Measurements from ENCODE around the gene MYO15A.

Gene MYO15A, protein sequence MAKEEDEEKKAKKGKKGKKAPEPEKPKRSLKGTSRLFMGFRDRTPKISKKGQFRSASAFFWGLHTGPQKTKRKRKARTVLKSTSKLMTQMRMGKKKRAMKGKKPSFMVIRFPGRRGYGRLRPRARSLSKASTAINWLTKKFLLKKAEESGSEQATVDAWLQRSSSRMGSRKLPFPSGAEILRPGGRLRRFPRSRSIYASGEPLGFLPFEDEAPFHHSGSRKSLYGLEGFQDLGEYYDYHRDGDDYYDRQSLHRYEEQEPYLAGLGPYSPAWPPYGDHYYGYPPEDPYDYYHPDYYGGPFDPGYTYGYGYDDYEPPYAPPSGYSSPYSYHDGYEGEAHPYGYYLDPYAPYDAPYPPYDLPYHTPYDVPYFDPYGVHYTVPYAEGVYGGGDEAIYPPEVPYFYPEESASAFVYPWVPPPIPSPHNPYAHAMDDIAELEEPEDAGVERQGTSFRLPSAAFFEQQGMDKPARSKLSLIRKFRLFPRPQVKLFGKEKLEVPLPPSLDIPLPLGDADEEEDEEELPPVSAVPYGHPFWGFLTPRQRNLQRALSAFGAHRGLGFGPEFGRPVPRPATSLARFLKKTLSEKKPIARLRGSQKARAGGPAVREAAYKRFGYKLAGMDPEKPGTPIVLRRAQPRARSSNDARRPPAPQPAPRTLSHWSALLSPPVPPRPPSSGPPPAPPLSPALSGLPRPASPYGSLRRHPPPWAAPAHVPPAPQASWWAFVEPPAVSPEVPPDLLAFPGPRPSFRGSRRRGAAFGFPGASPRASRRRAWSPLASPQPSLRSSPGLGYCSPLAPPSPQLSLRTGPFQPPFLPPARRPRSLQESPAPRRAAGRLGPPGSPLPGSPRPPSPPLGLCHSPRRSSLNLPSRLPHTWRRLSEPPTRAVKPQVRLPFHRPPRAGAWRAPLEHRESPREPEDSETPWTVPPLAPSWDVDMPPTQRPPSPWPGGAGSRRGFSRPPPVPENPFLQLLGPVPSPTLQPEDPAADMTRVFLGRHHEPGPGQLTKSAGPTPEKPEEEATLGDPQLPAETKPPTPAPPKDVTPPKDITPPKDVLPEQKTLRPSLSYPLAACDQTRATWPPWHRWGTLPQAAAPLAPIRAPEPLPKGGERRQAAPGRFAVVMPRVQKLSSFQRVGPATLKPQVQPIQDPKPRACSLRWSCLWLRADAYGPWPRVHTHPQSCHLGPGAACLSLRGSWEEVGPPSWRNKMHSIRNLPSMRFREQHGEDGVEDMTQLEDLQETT (N-terminal part only)

DNA sequence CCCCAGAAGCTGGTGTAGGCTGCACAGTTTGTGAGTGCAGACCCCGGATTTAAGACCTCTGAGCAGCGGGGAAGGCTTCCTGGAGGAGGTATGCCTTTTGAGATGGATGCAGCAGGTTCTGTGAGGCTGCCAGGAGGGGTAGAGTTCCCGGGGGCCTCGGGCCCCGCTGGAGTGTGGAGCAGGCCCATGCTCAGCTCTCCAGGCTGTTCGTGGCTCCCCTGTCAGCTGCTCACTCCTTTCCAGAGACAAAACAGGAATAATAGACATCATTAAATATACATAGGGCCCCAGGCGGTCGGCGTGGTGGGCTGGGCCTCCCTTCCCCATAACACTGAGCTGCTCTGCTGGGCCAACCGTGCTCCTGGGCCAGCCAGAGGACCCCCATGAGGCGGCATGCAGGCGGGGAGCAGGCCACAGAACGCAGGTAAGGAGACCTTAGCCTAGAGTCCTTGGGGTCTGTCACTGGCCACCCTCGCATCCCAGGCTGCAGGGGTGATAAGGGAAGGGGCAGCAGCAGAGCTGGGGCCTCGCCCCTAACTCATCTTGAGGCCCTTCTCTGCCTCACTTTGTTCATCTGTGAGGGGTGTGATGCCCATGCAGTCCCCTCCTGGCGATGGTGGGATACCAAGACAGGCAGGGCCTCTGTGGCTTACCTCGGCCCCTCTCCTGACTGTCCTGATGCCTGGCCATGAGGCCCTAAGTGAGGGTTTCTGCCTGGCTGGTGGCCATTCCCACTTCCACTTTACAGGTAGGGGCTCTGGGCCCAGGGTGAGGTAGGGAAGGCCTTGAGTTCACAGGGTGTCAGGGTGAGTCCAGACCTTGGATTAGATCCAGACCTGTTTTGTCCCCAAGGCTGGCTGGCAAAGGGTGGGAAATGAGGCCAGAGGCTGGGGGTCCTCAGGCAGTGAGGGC is at the start of gene MYO15A:
MYO15A (plus strand) TSS at position 356 of the 912 bp plus-strand sequence. CDS start 10,045 bp downstream, outside the sequence.
- FAIRE-seq, result no peak
- DNase-seq (ENCODE audit: low spot score), result no peak

DNA sequence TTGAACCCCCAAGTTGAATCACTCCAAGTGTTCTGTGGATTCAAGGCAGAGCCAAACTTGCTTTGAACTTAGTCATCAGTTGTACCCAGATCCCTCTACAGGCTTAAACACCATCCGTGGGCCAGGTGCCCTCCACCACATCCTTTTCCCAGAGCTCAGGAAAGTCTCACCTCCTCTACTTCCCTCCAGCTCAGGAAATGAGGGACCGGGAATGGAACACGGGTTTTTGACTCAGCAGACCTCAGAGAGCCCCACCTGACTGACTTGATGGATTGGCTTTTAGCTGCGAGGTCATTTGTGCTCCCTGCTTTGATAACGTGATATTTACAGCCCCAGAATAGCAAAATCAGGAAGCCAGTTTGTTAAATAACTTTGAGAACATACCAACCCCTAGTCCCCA is 49.3 kb upstream of the MYO15A start:
- DNase-seq (ENCODE audit: low spot score) (no peak), FAIRE-seq (no peak)

DNA sequence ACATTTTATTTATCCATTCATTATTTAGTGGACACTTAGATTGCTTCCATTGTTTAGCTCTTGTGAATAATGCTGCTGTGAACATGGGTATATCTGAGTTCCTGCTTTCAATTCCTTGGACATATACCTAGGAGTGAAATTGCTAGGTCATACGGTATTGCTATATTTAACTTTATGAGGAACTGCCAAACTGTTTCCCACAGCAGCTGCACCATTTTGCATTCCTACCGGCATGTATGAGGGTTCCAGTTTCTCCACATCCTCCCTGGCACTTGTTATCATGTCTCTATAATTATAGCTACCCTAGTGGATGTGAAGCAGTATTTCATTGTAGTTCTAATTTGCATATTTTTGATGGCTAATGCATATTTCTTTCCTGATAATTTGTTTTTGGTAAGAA is 44.5 kb upstream of the MYO15A start:
- DNase-seq (ENCODE audit: low spot score), result no peak
- FAIRE-seq, result no peak

DNA sequence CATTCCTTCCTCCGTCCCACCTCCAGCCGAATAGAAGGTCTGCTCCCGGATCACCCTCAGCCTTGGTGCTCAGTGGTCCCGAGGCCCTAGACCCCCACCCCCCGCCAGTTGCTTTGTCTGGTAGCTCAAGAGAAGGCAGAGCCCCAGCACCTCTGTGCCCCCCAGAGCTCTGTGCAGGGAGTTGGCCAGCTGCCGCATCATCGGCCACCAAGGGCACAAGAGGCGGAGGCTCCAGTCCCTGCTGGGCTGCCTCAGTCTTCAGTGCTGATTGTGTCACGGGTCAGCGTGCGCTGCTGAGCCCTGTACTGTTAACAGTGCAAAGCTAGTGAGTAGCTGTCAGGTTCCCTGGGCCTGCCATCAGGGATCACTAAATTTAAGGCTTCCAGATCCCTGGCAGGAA is 43.0 kb upstream of the MYO15A start:
- DNase-seq (ENCODE audit: low spot score), result no peak
- no peak for FAIRE-seq

DNA sequence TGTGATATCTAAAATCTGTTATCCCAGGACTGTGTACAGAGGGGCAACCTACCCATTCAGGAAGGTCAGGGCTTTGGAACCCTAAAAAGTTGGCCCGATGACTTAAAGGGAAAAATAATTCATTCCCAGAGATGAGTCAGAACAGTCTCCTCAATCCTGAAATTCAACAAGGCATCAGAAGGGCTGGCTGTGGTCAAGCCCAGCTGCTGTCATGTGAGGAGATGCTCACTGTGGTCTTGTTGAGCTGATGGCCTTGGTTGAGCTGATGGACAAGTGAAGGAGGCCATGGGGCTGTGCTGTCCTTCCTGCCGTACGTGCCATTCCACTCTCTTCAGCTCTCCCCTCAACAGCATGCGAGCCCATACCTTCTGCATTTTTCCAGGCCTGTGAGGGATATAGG is 41.7 kb upstream of the MYO15A start:
- DNase-seq (ENCODE audit: low spot score) (no peak), FAIRE-seq (no peak)

DNA sequence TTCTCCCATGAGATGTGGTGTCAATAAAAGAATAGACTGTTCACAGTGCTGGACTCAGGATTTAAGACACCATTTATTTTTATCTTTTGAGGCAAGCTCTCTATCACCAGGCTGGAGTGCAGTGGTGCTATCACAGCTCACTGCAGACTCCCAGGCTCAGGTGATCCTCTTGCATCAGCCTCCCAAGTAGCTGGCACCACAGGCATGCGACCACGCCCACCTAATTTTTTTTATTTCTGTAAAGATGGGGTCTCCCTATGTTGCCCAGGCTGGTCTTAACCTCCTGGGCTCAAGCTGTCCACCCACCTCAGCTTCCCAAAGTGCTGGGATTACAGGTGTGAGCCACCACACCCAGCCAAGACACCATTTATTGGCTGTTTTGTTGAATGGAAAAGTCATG is 39.5 kb upstream of the MYO15A start:
- FAIRE-seq, result no peak
- DNase-seq (ENCODE audit: low spot score), result no peak

DNA sequence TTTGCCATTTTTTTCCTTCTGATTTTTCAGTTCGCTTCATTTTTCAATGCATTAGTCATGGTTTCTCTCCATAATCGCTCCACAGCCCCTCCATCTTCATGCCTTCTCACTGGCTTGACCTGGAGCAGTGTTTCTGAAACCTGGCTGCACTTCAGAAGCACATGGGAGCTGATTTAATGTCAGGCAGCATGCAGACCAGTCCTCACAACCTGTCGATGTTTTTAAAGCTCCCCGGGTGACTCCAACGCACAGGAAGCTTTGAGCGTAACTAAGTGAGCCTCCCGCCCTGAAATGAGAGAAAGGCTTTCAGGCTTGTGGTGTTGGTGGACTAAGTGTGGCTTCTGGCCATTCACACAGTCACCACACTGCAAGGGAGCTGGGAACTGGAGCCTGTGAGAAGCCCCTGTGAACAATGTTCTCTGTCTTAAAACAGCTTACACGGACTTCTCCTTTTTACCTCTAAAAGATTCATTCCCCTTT is 37.7 kb upstream of the MYO15A start:
- DNase-seq (ENCODE audit: low spot score) (peak; percentile 16), FAIRE-seq (no peak)

DNA sequence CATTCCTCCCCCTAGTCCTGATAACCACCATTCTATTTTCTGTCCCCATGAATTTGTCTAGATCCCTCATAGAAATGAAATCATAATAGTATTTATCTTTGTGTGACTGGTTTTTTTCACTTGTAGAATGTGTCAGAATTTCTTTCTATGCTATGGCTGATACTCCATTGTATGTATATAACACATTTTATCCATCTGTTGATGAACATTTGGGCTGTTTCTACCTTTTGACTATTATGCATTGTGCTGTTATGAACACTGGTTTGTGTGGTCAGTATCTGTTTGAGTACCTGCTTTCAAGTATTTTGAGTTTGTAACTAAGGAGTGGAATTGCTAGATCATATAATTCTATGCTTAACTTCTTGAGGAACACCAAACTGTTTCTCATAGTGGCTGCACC is 36.8 kb upstream of the MYO15A start:
- DNase-seq (ENCODE audit: low spot score), result no peak
- no peak for FAIRE-seq

DNA sequence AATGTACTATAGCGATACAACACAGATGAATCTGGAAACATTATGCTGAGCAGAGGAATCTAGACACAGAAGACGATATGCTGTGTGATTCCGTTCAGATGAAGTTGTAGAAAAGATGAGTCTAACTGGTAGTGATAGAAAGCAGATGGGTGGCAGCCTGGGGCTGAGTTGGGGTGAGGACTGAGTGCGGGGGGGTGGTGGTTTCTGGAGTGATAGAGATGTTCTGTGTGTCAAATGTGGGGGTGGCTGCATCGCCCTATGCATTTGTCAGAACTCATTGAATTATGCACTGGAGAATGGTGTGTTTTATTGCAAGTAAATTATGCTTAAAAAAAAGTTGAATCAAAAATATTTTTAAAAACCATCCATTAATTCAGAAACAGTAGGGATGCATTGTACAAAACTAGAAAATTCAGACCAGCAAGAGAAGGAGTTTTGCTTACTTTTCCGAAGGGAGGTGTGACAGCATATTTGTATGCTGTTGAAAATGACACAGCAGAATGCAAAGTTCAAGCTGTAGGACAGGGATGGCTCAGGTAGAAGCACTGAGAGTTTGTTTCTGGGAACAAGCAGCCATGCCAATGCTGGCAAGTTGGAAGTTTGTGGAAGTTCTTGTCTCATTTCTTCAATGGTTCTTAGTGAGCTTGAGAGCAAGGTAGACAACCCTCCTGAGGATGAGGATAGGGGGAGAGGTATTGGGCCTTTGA is 33.8 kb upstream of the MYO15A start:
- no peak for FAIRE-seq
- no peak for DNase-seq (ENCODE audit: low spot score)

DNA sequence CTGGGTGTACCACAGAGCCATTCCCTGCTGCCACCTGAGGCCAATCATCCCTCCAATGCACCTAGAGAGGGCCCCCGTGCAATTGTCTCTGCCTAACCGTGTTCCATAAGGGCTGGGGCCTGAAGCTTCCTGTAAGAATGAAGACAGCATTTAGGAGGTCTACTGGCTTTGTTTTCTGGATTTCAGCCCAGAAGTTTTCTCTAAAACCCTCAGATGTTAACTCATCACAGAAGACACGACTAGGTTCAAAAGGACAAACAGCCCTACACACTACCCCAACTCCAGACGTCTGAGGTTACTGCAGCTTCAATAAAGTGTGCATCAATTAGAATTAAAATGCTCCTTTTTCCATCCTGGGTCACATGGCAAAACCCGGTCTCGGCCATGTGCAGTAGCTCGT is 31.6 kb upstream of the MYO15A start:
- DNase-seq (ENCODE audit: low spot score), result no peak
- no peak for FAIRE-seq

DNA sequence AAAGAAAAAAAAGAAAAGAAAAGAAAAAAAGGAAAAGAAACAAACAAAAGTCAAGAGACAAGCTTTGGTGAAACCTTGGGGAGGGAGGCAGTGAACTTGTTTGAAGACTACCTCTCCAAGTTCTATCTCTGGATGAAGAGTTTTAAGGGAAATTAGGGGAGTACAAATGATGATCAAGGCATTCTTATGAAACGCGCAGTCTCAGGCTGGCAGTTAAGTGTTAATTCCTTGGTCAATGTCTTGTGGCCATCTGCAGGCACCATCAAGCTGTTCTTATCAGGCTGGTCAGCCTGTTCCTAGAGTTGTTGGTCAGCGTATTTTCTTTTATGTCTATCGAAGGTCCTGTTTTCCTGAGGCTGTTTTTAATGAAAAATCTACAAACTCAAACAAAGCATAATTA is 29.0 kb upstream of the MYO15A start:
- FAIRE-seq, result no peak
- no peak for DNase-seq (ENCODE audit: low spot score)

DNA sequence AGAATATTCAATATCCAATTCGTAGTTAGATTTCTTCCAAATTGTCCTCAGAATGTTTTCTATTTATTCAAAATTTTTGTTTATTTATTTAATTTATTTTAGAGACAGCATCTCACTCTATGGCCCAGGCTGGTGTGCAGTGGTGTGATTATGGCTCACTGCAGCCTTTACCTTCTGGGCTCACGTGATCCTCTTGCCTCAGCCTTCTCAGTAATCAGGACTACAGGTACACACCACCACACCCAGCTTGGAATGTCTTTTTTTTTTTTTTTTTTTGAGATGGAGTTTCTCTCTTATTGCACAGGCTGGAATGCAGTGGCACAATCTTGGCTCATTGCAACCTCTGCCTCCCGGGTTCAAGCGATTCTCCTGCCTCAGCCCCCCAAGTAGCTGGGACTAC is 24.3 kb upstream of the MYO15A start:
- FAIRE-seq, result no peak
- no peak for DNase-seq (ENCODE audit: low spot score)

DNA sequence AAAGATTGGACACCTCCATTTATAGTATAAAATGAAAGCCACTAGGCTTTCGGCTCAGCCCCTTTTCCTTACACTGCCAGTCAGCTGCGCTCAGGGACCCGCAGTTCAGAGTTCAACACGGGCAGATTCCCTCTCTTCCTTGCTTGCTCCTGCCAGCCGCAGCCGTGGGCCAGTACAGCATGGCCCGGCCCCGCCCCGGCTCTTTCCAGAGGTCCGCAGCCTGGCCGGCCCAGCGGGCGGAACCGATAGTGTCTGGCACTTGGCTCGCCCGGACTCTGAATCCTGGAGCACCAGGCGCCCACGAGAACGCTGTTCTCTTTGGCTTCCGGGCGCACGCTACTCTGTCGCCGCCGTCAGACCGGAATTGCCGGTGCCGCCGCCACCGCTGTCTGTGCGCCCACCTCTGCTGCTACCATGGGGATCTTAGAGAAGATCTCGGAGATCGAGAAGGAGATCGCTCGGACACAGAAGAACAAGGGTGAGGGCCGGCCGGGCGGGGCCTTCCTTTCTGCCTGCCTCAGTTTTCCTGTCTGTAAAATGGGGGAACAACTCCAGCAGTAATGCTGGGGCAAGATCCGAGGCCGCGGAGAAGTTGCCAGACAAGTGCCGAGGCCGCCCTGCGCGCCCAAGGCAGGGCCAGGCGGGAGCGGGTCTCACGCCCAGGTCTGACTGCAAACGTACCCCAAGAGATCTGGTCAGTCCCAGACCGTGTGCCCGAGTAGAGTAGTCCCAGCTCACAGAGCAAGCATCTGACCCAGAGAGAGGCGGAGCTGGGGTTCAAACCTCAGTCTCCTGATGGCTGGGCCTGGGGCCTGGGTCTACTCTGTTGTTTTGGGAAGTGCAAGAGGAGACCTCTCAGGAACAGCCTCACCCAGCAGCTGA is 20.7 kb upstream of the MYO15A start, which contains the start of gene DRG2:
DRG2 (plus strand) TSS at position 339 of the 882 bp plus-strand sequence; CDS start at position 415, 76 bp downstream.
- peak; percentile 96 for DNase-seq (ENCODE audit: low spot score)
- FAIRE-seq, result no peak

DNA sequence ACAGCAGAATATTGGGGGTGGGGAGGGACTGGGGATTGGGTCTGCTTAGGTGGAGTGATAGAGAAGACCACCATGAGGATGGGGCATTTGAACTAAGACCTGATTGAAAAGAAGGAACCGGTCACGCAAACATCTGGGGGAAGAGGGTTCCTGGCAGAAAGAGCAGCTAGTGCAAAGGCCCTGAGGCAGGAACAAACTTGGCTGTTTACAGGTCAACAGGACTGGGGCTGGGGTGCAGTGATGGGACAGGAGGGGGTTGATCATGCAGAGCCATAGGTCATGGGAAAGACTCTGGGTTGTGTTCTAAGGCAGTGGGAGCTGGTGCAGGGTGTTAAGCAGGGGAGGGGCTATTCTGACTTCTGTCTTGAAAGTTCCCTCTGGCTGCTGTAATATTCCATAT is 18.9 kb upstream of the MYO15A start:
- FAIRE-seq (no peak), DNase-seq (ENCODE audit: low spot score) (no peak)

DNA sequence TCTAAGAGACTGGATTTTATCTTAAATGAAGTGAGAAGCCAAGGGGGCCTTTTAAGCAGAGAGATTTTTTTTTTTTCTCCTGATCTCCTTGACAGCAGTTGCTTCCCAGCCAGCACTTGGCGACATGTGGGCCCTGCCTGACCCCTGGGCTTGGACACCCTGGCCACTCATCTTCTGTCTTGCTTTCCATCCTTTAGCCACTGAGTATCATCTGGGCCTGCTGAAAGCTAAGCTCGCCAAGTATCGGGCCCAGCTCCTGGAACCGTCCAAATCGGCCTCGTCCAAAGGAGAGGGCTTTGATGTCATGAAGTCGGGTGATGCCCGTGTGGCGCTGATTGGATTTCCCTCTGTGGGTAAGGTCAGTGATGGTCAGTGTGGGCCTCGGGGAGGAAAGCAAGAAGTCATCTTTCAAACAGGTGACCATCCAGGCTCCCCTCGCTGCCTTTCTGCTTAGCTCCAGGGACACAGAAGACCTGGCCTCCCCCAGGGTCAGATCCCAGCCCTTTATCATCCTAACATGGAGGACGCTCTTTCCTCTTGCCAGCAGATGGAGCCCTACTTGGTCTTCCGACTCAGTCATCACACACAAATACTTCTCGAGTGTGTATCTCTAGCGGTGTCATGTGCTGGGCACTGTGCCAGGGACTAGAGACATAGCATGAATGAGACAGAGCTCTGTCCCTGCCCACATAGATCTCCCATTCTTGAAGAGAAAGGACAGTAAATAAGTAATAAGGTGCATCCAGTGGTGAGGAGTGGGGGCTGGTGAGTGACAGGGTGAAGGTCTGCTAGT is 14.7 kb upstream of the MYO15A start:
- DNase-seq (ENCODE audit: low spot score) (peak; percentile 35), FAIRE-seq (peak; percentile 17)

DNA sequence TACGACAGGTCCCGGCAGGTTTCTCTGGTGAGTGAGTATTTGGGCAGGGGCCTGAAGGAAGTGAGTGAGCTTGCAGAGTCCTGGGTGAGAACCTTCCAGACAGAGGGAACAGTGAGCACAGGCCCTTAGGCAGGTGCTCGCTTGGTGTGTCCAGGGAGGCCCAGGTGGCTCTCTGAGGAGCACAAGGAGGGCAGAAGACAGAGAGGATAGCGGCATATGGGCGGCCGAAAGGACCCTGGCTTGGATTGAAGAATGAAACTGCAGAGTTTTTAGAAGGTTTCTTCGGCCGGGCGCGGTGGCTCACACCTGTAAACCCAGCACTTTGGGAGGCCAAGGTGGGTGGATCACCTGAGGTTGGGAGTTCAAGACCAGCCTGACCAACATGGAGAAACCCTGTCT is 14.1 kb upstream of the MYO15A start:
- DNase-seq (ENCODE audit: low spot score) (no peak), FAIRE-seq (no peak)

DNA sequence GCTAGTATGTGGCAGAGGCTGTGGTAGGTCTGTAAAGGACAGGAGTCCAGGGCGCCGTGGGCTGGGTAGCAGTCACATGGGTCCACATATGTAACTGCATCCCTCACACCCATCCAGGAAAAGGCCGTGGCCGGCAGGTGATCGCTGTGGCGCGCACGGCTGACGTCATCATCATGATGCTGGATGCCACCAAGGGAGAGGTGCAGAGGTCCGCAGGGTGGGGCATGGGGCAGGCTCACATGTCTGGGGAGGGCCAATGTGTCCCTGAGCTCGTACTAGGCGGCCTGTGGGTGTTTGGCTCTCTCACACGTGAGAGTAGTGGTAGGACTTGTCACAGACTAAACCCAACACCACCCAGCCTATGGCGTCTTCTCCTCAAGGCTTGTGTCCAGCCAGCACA is 9.0 kb upstream of the MYO15A start:
- DNase-seq (ENCODE audit: low spot score) (no peak), FAIRE-seq (no peak)

DNA sequence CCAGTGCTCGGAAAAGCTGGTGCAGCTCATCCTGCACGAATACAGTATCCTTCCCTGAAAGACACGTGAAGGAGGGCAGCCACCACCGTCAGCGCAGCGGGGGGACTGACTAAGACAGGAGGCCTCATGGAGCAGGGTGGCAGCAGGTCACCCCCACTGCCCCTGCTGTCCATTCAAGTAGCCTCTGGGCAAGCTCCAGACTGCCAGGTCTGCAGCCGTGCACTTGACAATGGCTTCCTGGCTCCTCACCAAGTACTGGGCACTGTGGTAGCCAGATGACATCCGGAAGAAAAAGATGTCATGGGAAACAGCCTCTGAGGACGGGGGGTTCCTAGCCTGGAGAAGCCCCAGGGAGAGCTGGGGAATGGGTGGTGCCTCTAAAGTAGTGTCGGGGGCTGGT is 7.9 kb upstream of the MYO15A start:
- no peak for DNase-seq (ENCODE audit: low spot score)
- no peak for FAIRE-seq

Measured in urothelium cell line (cell line).